Naive thymus-derived CD4-positive, alpha-beta T cell (primary cell): ENCODE results near the gene STEEP1. TPM values are rescaled to one million over a fixed set of nuclear protein-coding genes. Genes with fewer than 3 reads are reported as not detected.
A peak's percentile ranks its signal among the peaks of the same experiment; 100 is the strongest.
"Not testable (repeated sequence)": the region's sequence is repeated elsewhere in the genome, so short reads cannot be mapped to it uniquely, and the experiment has no call there.

Source experiments
- ATAC-seq: fragments of 150-1000 bp; cut with Tn5 transposase; 2 replicates; pipeline ENCODE4 v1.10.0; 2021; ENCODE audit warnings: mild to moderate bottlenecking, moderate library complexity
- CTCF ChIA-PET: fragments of 350-600 bp; sonication (Branson Sonifier 250); formaldehyde crosslinking; loops from one replicate; lab custom pipeline; 2021; ENCODE audit warnings: antibody characterized with exemption; lab: Charles Lee
- POLR2A ChIA-PET: fragments of 350-600 bp; sonication (Branson Sonifier 250); formaldehyde crosslinking; loops from one replicate; lab custom pipeline; 2021; ENCODE audit warnings: antibody characterized with exemption, inconsistent platforms; lab: Charles Lee
- DNase-seq, 9 donors: peaks; one replicate each; pipeline versions ENCODE4 v3.0.0 to v3.0.0-alpha.2; 2020 to 2022; ENCODE audit warnings: mixed read lengths in 1 of 9
- H3K27ac ChIP-seq: one replicate; pipeline ENCODE4 v1.7.0; 2013; ENCODE audit warnings: mild to moderate bottlenecking, low read depth, low read length, moderate library complexity
- H3K27me3 ChIP-seq, 2 donors: one replicate each; pipeline ENCODE4 v1.7.0; 2013; ENCODE audit warnings: low read length in 2 of 2, mild to moderate bottlenecking in 2 of 2, moderate library complexity in 2 of 2; ENCODE audit not compliant: control insufficient read depth in 2 of 2, insufficient read depth in 2 of 2
- H3K36me3 ChIP-seq, 3 experiments: 1 replicate in 2 of 3; 2 replicates in 1 of 3; pipeline ENCODE4 v1.7.0; 2013; ENCODE audit warnings: low read length in 3 of 3, mild to moderate bottlenecking in 3 of 3, moderate library complexity in 1 of 3; ENCODE audit not compliant: insufficient read depth in 3 of 3, control insufficient read depth in 2 of 3
- H3K4me1 ChIP-seq, 2 donors: one replicate each; pipeline ENCODE4 v1.7.0; 2013; ENCODE audit warnings: low read length in 2 of 2, mild to moderate bottlenecking in 2 of 2, moderate library complexity in 1 of 2; ENCODE audit not compliant: control insufficient read depth in 2 of 2, insufficient read depth in 2 of 2
- H3K4me3 ChIP-seq: 2 replicates; pipeline ENCODE4 v1.7.0; 2013; ENCODE audit warnings: mild to moderate bottlenecking, low read length
- H3K9me3 ChIP-seq, 3 experiments: 1 replicate in 2 of 3; 2 replicates in 1 of 3; pipeline ENCODE4 v1.7.0; 2013; ENCODE audit warnings: low read length in 3 of 3; ENCODE audit not compliant: control insufficient read depth in 2 of 3
- H3K27ac Mint-ChIP-seq, 9 donors: one replicate each; pipeline ENCODE4 v1.8.0; 2020 to 2022; ENCODE audit warnings: mixed read lengths in 9 of 9, mild to moderate bottlenecking in 8 of 9, moderate library complexity in 5 of 9, inconsistent platforms in 2 of 9
- H3K27me3 Mint-ChIP-seq, 5 donors: one replicate each; pipeline ENCODE4 v1.8.0; 2021 to 2022; ENCODE audit warnings: mixed read lengths in 5 of 5, mild to moderate bottlenecking in 1 of 5
- H3K36me3 Mint-ChIP-seq, 5 donors: one replicate each; pipeline ENCODE4 v1.8.0; 2020 to 2022; ENCODE audit warnings: mixed read lengths in 5 of 5, mild to moderate bottlenecking in 3 of 5, inconsistent platforms in 1 of 5
- H3K4me1 Mint-ChIP-seq, 7 donors: one replicate each; pipeline ENCODE4 v1.8.0; 2020 to 2022; ENCODE audit warnings: mixed read lengths in 7 of 7, mild to moderate bottlenecking in 3 of 7, inconsistent platforms in 1 of 7
- H3K4me3 Mint-ChIP-seq, 10 donors: one replicate each; pipeline ENCODE4 v1.8.0; 2020 to 2022; ENCODE audit warnings: mild to moderate bottlenecking in 10 of 10, mixed read lengths in 10 of 10, moderate library complexity in 6 of 10, inconsistent platforms in 2 of 10
- H3K9me3 Mint-ChIP-seq, 11 donors: one replicate each; pipeline ENCODE4 v1.8.0; 2020 to 2022; ENCODE audit warnings: mixed read lengths in 11 of 11, mild to moderate bottlenecking in 4 of 11, inconsistent platforms in 1 of 11, moderate library complexity in 1 of 11
- intact Hi-C, 2 donors: fragments of 100-400 bp; cut with micrococcal nuclease; formaldehyde crosslinking; loops; one replicate each; pipeline ENCODE4 v1.15.1; 2023
- polyA plus RNA-seq, 2 donors: library from polyadenylated mRNA; unstranded; fragments of 300-500 nt; fragmentation: Illumina TruSeq; gene quantifications; one replicate each; pipeline ENCODE4 v1.2.3, GENCODE V29; 2021
- total RNA-seq, 6 experiments: library from RNA in 5 of 6; stranded (reverse) in 5 of 6; gene quantifications; 1 replicate in 5 of 6; 2 replicates in 1 of 6; pipeline ENCODE4 v1.2.3 and lab custom pipeline; 2021 to 2026

STEEP1 gene
- total and polyA plus RNA-seq, 7 experiments from 2014 or later, result 13.3 to 22.2 (median 20.9) TPM

DNA sequence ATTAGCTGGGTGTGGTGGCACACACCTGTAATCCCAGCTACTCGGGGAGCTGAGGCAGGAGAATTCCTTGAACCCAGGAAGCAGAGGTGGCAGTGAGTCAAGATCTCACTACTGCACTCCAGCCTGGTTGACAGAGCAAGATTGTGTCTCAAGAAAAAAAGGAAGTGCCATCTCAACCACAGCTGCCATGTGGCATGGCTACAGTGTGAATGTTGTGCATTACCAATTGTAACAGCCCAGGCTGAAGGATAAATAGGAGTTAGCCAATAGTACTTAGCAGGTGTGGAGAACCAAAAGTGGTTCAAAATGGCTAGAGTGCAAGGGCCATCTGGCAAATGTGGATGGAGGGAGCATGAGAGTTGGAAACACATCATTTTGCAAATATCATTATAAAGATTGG is 68.0 kb downstream of the STEEP1 start:
- Mint-ChIP-seq H3K4me3 (no peak overlapping the region), H3K4me1 (peaks cover 9 to 33% (median 12%) of the 10 kb centered on the region in 7 donors), H3K27ac (peak overlapping the region in 2 of 9 donors; percentile 6 to 54), H3K36me3 (no peaks in the 10 kb centered on the region), H3K9me3 (no peaks in the 10 kb centered on the region), H3K27me3 (no peaks in the 10 kb centered on the region)
- ATAC-seq (no peak), DNase-seq (no peak)
- Histone ChIP-seq H3K27me3 (no peaks in the 10 kb centered on the region), H3K4me3 (no peak overlapping the region), H3K4me1 (peaks cover 0 to 22% of the 10 kb centered on the region in 2 donors), H3K9me3 (no peaks in the 10 kb centered on the region), H3K36me3 (no peaks in the 10 kb centered on the region), H3K27ac (no peak overlapping the region)
- intact Hi-C loops, result no loop called here
- ChIA-PET POLR2A (interaction anchor here (1.1 kb wide), 1 partner anchor 13 kb away, joined by 3 read pairs; no protein-coding TSS in a partner anchor), CTCF (interaction anchor here (1.2 to 1.7 kb wide), 2 partner anchors 10 to 14 kb away, joined by 3 to 7 read pairs; no protein-coding TSS in a partner anchor)

DNA sequence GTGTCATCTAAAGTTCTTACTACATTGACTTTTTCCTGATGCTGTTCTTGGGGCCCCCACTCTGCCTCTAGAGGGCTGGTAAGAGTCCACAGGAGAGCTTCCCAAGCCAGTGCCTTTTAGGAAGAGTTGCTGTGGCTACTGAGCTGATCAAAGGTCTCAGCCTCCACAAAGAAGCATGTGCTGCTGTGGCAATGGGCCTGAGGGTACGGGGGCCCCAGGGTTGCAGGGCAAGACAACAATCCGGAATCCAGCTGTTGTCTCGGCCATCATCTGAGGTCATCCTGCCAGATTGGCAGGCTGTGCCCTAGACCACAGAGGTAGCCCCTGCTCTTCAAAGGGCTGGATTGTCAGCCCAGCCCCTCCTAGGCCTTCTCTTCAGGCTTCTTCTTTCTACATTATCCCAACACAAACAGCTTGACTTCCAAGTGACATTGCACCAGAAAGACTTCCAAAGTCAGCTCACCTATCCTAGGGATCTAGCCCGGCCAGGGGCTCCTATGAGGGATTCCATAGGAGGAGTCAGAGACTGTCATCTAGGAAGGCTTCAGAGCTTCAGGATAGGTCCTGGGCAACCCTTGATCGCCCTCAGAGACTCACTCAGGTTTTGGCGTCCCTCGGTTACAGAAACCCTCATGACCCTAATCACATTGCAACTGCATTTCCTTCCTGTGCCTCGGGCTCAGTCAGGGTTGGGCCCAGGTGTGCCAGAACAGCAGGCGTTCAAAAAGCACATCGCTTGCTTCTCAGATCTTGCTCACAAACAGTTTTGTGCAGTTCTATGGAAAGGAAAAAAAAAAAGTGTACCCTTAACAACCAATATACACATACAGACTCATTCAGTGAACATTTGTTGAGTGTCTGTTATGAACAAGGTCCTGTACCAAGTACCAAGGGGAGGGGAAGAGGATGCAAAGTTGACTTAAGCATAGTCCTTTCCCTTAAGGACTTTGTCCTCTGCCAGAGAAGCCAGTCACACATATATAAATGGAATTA is 69.2 kb downstream of the STEEP1 start:
- Mint-ChIP-seq H3K27ac (peak overlapping the region; percentile 38 to 87 (median 72)), H3K4me1 (peaks cover 5 to 24% (median 12%) of the 10 kb centered on the region in 7 donors), H3K4me3 (peak overlapping the region in 4 of 10 donors; percentile 11 to 49 (median 32)), H3K27me3 (no peaks in the 10 kb centered on the region), H3K36me3 (no peaks in the 10 kb centered on the region), H3K9me3 (no peaks in the 10 kb centered on the region)
- intact Hi-C loops, result no loop called here
- ChIA-PET POLR2A (interaction anchor here (1.1 kb wide), 1 partner anchor 12 kb away, joined by 3 read pairs; no protein-coding TSS in a partner anchor), CTCF (interaction anchor here (0.6 to 1.7 kb wide), 4 partner anchors 9 to 303 kb away, joined by 3 to 7 read pairs (median 3); no protein-coding TSS in a partner anchor)
- ATAC-seq (peak; percentile 72), DNase-seq (peak in 5 of 9 donors; percentile 15 to 34 (median 20))
- Histone ChIP-seq H3K27me3 (no peaks in the 10 kb centered on the region), H3K36me3 (no peaks in the 10 kb centered on the region), H3K4me3 (no peak overlapping the region), H3K27ac (peak overlapping the region; percentile 33), H3K4me1 (peaks cover 0 to 12% of the 10 kb centered on the region in 2 donors), H3K9me3 (no peaks in the 10 kb centered on the region)

DNA sequence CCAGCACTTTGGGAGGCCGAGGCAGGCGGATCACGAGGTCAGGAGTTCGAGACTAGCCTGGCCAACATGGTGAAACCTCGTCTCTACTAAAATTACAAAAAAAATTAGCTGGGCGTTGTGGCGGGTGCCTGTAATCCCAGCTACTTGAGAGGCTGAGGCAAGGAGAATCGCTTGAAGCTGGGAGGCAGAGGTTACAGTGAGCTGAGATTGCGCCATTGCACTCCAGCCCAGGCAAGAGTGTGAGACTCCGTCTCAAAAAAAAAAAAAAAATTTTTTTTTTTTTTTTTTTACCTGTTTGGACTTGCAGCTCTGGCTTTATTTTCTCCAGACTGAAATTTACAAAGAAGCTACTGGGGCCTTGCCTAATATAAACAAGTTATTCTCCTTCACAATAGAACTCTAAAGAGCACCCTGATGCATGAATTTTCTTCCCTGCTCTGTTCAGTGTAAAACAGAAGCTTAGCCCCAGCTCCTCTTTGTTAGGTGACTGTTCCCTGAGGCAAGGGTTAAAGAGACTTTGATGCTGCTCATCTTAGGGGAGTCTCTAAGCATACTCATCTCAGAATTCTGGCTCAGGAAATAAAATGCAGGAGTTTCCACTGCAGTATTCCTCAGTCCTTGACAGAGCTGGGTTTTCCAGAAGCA is 71.2 kb downstream of the STEEP1 start:
- POLR2A ChIA-PET, result interaction anchor here (0.6 kb wide), 1 partner anchor 1002 kb away, joined by 6 read pairs; no protein-coding TSS in a partner anchor
- intact Hi-C loops, H3K27ac ChIP-seq, H3K36me3 Mint-ChIP-seq, ATAC-seq, H3K27me3 ChIP-seq, H3K4me3 ChIP-seq, H3K36me3 ChIP-seq, H3K9me3 ChIP-seq, DNase-seq, H3K27me3 Mint-ChIP-seq, H3K9me3 Mint-ChIP-seq, CTCF ChIA-PET, H3K4me3 Mint-ChIP-seq: not testable (repeated sequence)
- peaks cover 6 to 19% (median 12%) of the 10 kb centered on the region in 7 donors for H3K4me1 Mint-ChIP-seq
- H3K4me1 ChIP-seq, result peaks cover 0 to 12% of the 10 kb centered on the region in 2 donors
- H3K27ac Mint-ChIP-seq, result peak overlapping the region in 1 of 9 donors; percentile 84

DNA sequence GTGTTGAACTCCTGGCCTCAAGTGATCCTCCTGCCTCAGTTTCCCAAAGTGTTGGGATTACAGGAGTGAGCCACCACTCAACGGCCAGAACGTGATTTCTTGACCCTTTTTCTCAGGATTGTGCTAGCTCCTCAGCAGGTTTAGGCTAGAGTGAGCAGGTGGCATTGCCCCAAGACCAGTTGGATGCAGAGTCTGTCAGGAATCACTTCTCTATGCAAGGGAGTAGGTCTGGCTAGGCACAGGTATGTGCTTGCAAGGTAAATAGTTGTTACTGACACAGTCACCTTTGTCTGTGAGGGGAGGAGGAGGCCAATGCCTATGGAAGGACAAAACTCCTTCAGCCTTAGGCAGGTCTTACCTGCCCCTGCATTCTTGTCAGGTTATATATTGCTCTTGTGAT is 72.7 kb downstream of the STEEP1 start:
- no peak overlapping the region for H3K27ac Mint-ChIP-seq
- Histone ChIP-seq H3K27me3 (no peaks in the 10 kb centered on the region), H3K4me3 (no peak overlapping the region), H3K27ac (no peak overlapping the region), H3K4me1 (peaks cover 0 to 12% of the 10 kb centered on the region in 2 donors), H3K9me3 (no peaks in the 10 kb centered on the region), H3K36me3 (no peaks in the 10 kb centered on the region)
- no peaks in the 10 kb centered on the region for H3K27me3 Mint-ChIP-seq
- ChIA-PET POLR2A (no interaction called here), CTCF (no interaction called here)
- DNase-seq (no peak), ATAC-seq (no peak)
- intact Hi-C loops, result no loop called here
- no peaks in the 10 kb centered on the region for H3K36me3 Mint-ChIP-seq
- peaks cover 6 to 21% (median 12%) of the 10 kb centered on the region in 7 donors for H3K4me1 Mint-ChIP-seq
- H3K9me3 Mint-ChIP-seq, result no peaks in the 10 kb centered on the region
- H3K4me3 Mint-ChIP-seq, result no peak overlapping the region

DNA sequence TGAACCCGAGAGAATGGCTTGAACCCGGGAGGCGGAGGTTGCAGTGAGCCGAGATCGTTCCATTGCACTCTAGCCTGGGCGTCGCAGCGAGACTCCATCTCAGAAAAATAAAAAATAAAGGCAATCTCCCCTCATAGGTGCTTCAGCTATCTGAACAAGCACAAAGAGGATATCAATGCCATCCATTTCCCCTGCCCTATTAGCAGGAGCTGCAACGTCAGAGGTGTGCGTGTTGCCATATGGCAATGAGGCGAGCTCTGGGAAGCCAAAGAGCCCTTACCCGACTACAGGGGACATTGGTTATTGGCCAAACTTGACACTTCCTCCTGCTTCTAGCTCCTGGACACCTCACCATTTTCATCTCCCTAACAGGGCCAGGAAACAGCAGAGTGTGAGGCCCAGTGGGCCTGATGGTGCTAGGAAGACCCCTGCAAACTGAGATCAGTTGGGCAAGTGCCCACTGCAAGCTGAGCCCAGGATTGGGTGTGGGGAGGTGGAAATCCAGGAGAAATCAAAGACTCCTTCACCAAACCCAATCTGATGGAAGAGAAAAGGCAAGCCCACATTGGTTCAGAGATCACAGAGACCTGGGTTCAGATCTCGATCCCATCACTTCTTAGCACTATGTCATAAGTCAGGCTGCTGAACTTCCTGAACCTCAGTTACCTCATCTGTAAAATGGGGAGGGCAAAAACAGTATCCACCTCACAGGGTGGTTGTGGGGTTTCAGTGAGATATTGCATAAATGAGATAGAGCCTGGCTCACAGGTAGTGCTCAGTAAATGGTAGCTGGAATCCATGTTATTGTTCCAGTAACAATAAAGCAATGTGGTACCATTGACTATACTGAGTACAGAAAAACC is 75.8 kb downstream of the STEEP1 start:
- ChIA-PET POLR2A (interaction anchor here (1.7 kb wide), 1 partner anchor 14 kb away, joined by 6 read pairs; no protein-coding TSS in a partner anchor), CTCF (interaction anchor here (1.2 to 3.0 kb wide), 4 partner anchors 11 to 240 kb away, joined by 3 to 7 read pairs (median 4); no protein-coding TSS in a partner anchor)
- no peaks in the 10 kb centered on the region for H3K9me3 ChIP-seq
- no peaks in the 10 kb centered on the region for H3K27me3 ChIP-seq
- intact Hi-C loops, result loop anchor here in 1 of 2 donors (10.0 kb wide), 1 partner anchor 755 kb away; no protein-coding TSS in a partner anchor
- no peak overlapping the region for H3K4me3 ChIP-seq
- no peak overlapping the region for H3K27ac ChIP-seq
- H3K4me3 Mint-ChIP-seq, result no peak overlapping the region
- H3K36me3 ChIP-seq, result no peaks in the 10 kb centered on the region
- H3K4me1 ChIP-seq, result no peaks in the 10 kb centered on the region
- no peaks in the 10 kb centered on the region for H3K9me3 Mint-ChIP-seq
- DNase-seq (no peak), ATAC-seq (no peak)
- H3K4me1 Mint-ChIP-seq, result peaks cover 0 to 7% (median 0%) of the 10 kb centered on the region in 7 donors
- peak overlapping the region in 1 of 9 donors; percentile 81 for H3K27ac Mint-ChIP-seq
- no peaks in the 10 kb centered on the region for H3K36me3 Mint-ChIP-seq
- H3K27me3 Mint-ChIP-seq, result no peaks in the 10 kb centered on the region
